Neural cell (in vitro differentiated cells): ENCODE data around the gene EXD3. TPM values are rescaled to one million over a fixed set of nuclear protein-coding genes. Genes with fewer than 3 reads are reported as not detected.

Source experiments
- H2AFZ ChIP-seq: fragments of 200-600, 300-800 bp; sonication (generic), shearing (Covaris generic); 2 replicates; pipeline ENCODE4 v1.6.0; 2014; ENCODE audit warnings: low read depth, mild to moderate bottlenecking, antibody characterized with exemption, low read length, moderate library complexity
- H3F3A ChIP-seq: fragments of 200-600 bp; shearing (Covaris generic); 2 replicates; pipeline ENCODE4 v1.6.1; 2016; ENCODE audit warnings: mild to moderate bottlenecking, moderate library complexity, mixed read lengths, antibody characterized with exemption, low read length; ENCODE audit not compliant: insufficient read depth, poor library complexity, severe bottlenecking
- H3K27ac ChIP-seq: fragments of 200-600, 300-800 bp; sonication (generic), shearing (Covaris generic); 2 replicates; pipeline ENCODE4 v1.5.1; 2014; ENCODE audit warnings: mild to moderate bottlenecking, low read length, moderate library complexity
- H3K27me3 ChIP-seq: fragments of 300-800, 200-600 bp; sonication (generic), shearing (Covaris generic); 2 replicates; pipeline ENCODE4 v1.6.0; 2014; ENCODE audit warnings: mild to moderate bottlenecking, low read depth, low read length, moderate library complexity; ENCODE audit not compliant: insufficient read depth
- H3K36me3 ChIP-seq: fragments of 300-800, 200-600 bp; sonication (generic), shearing (Covaris generic); 2 replicates; pipeline ENCODE4 v1.5.1; 2014; ENCODE audit warnings: mild to moderate bottlenecking, antibody characterized with exemption, low read length, moderate library complexity; ENCODE audit not compliant: insufficient read depth
- H3K4me2 ChIP-seq: fragments of 300-800, 200-600 bp; sonication (generic), shearing (Covaris generic); 2 replicates; pipeline ENCODE4 v1.6.0; 2014; ENCODE audit warnings: mild to moderate bottlenecking, low read length
- H3K4me3 ChIP-seq: fragments of 300-800, 200-600 bp; sonication (generic), shearing (Covaris generic); 2 replicates; pipeline ENCODE4 v1.5.1; 2014; ENCODE audit warnings: mild to moderate bottlenecking, low read length, moderate library complexity
- H3K79me2 ChIP-seq: fragments of 200-600 bp; shearing (Covaris generic); replicated peaks from 2 replicates; pipeline ENCODE4 v1.6.0; 2014; ENCODE audit warnings: mild to moderate bottlenecking, low read length, moderate library complexity; ENCODE audit not compliant: insufficient read depth
- H3K9ac ChIP-seq: fragments of 300-800, 200-600 bp; sonication (generic), shearing (Covaris generic); 2 replicates; pipeline ENCODE4 v1.6.1; 2016; ENCODE audit warnings: mild to moderate bottlenecking, low read length, mixed read lengths
- H3K9me2 ChIP-seq: fragments of 200-600 bp; shearing (Covaris generic); 2 replicates; pipeline ENCODE4 v1.6.1; 2016; ENCODE audit warnings: mild to moderate bottlenecking, low read length, mixed read lengths; ENCODE audit not compliant: insufficient read depth
- H3K9me3 ChIP-seq: fragments of 200-600, 300-800 bp; sonication (generic), shearing (Covaris generic); 2 replicates; pipeline ENCODE4 v1.6.1; 2016; ENCODE audit warnings: mild to moderate bottlenecking, mixed run types, low read length, moderate library complexity, mixed read lengths
- H4K20me1 ChIP-seq: fragments of 200-600 bp; shearing (Covaris generic); 2 replicates; pipeline ENCODE4 v1.6.1; 2016; ENCODE audit warnings: mild to moderate bottlenecking, mixed run types; ENCODE audit not compliant: insufficient read depth
- CTCF ChIP-seq: fragments of 450-650 bp; IDR thresholded peaks from 2 replicates; pipeline ENCODE4 v1.5.1; 2014; ENCODE audit warnings: antibody characterized with exemption, mild to moderate bottlenecking, moderate library complexity; ENCODE audit not compliant: poor library complexity, severe bottlenecking
- EP300 ChIP-seq: fragments of 450-650 bp; conservative IDR thresholded peaks from 2 replicates; pipeline ENCODE4 v1.6.1; 2014; ENCODE audit warnings: antibody characterized with exemption, mild to moderate bottlenecking, moderate library complexity; ENCODE audit not compliant: poor library complexity, severe bottlenecking
- EZH2 ChIP-seq: fragments of 200-600, 300-800 bp; shearing (Covaris generic), sonication (generic); IDR thresholded peaks from 2 replicates; pipeline ENCODE4 v1.6.1; 2014; ENCODE audit warnings: antibody characterized with exemption, low read length, borderline replicate concordance, mild to moderate bottlenecking; ENCODE audit not compliant: insufficient read depth, poor library complexity, severe bottlenecking
- MXI1 ChIP-seq: fragments of 450-650 bp; conservative IDR thresholded peaks from 2 replicates; pipeline ENCODE4 v1.6.1; 2014; ENCODE audit warnings: antibody characterized with exemption, mild to moderate bottlenecking; ENCODE audit not compliant: poor library complexity, severe bottlenecking
- POLR2AphosphoS5 ChIP-seq: IDR thresholded peaks from 2 replicates; pipeline ENCODE4 v1.6.1; 2012
- RAD21 ChIP-seq: fragments of 450-650 bp; conservative IDR thresholded peaks from 2 replicates; pipeline ENCODE4 v1.6.1; 2014; ENCODE audit warnings: antibody characterized with exemption, mild to moderate bottlenecking, moderate library complexity
- REST ChIP-seq: IDR thresholded peaks from 2 replicates; pipeline ENCODE4 v1.6.1; 2012; ENCODE audit warnings: borderline replicate concordance
- SMC3 ChIP-seq: fragments of 450-650 bp; conservative IDR thresholded peaks from 2 replicates; pipeline ENCODE4 v1.6.1; 2014; ENCODE audit warnings: antibody characterized with exemption, mild to moderate bottlenecking, moderate library complexity; ENCODE audit not compliant: poor library complexity
- TAF1 ChIP-seq: IDR thresholded peaks from 2 replicates; pipeline ENCODE4 v1.6.1; 2012; ENCODE audit warnings: low read depth
- polyA plus RNA-seq: library from polyadenylated mRNA; depleted of rRNA; stranded (reverse); fragments of >200 nt; gene quantifications from 2 replicates; pipeline ENCODE4 v1.2.3, GENCODE V29; 2014

EXD3 gene
- polyA plus RNA-seq, 1 donor from 2014 or later, result 32.9 TPM

GRCh38 chr9:137267933-137268355 is 155.0 kb downstream of the EXD3 start:
- no peaks in the 10 kb centered on the region for H3K79me2 ChIP-seq
- no peak overlapping the region for H3K4me3 ChIP-seq
- TF ChIP-seq CTCF (no peak), POLR2AphosphoS5 (no peak), REST (no peak), MXI1 (no peak), RAD21 (no peak), EP300 (no peak), EZH2 (no peak), SMC3 (no peak), TAF1 (no peak)
- H3K27ac ChIP-seq, result no peak overlapping the region
- H4K20me1 ChIP-seq, result no peaks in the 10 kb centered on the region
- H3K27me3 ChIP-seq, result no peaks in the 10 kb centered on the region
- no peaks in the 10 kb centered on the region for H3F3A ChIP-seq
- no peak overlapping the region for H3K9ac ChIP-seq
- no peaks in the 10 kb centered on the region for H3K9me3 ChIP-seq
- peaks cover 7% of the 10 kb centered on the region for H3K36me3 ChIP-seq
- H3K4me2 ChIP-seq, result no peak overlapping the region
- H3K9me2 ChIP-seq, result no peaks in the 10 kb centered on the region
- no peak overlapping the region for H2AFZ ChIP-seq

- H3F3A ChIP-seq, result no peaks in the 10 kb centered on the region
- no peaks in the 10 kb centered on the region for H3K9me2 ChIP-seq
- H4K20me1 ChIP-seq, result no peaks in the 10 kb centered on the region
- no peaks in the 10 kb centered on the region for H3K27me3 ChIP-seq
- no peak overlapping the region for H3K4me3 ChIP-seq
- H3K27ac ChIP-seq, result no peak overlapping the region
- H3K4me2 ChIP-seq, result no peak overlapping the region
- H3K36me3 ChIP-seq, result no peaks in the 10 kb centered on the region
- no peak overlapping the region for H2AFZ ChIP-seq
- no peaks in the 10 kb centered on the region for H3K9me3 ChIP-seq
- H3K9ac ChIP-seq, result no peak overlapping the region
- no peaks in the 10 kb centered on the region for H3K79me2 ChIP-seq
- no peak for TF ChIP-seq TAF1
- TF ChIP-seq SMC3, result no peak
- no peak for TF ChIP-seq MXI1
- TF ChIP-seq CTCF, result no peak
- no peak for TF ChIP-seq POLR2AphosphoS5
- no peak for TF ChIP-seq RAD21
- no peak for TF ChIP-seq EZH2
- no peak for TF ChIP-seq REST
Measured at GRCh38 chr9:137266585-137267453, 156.1 kb downstream of the EXD3 start.
